Ectodermal cell (in vitro differentiated cells): Measurements from ENCODE around the gene TAP1.

Experiments
- H3K27ac ChIP-seq: 2 replicates; pipeline ENCODE4 v1.7.0; 2013; ENCODE audit warnings: mild to moderate bottlenecking, low read depth, low read length; ENCODE audit not compliant: insufficient read depth, poor library complexity, severe bottlenecking
- H3K27me3 ChIP-seq: 2 replicates; pipeline ENCODE4 v1.7.0; 2013; ENCODE audit warnings: mild to moderate bottlenecking, low read length; ENCODE audit not compliant: insufficient read depth, control insufficient read depth, poor library complexity, severe bottlenecking
- H3K36me3 ChIP-seq: one replicate; pipeline ENCODE4 v1.7.0; 2013; ENCODE audit warnings: low read length; ENCODE audit not compliant: control insufficient read depth, insufficient read depth
- H3K4me1 ChIP-seq: one replicate; pipeline ENCODE4 v1.7.0; 2013; ENCODE audit warnings: low read length; ENCODE audit not compliant: control insufficient read depth, insufficient read depth
- H3K4me3 ChIP-seq: 2 replicates; pipeline ENCODE4 v1.7.0; 2013; ENCODE audit warnings: low read depth, low read length, control low read depth; ENCODE audit not compliant: insufficient read depth
- H3K9me3 ChIP-seq: 2 replicates; pipeline ENCODE4 v1.7.0; 2013; ENCODE audit warnings: mild to moderate bottlenecking, low read length, moderate library complexity; ENCODE audit not compliant: control insufficient read depth
- WGBS, 2 experiments: methylation state at CpG; one replicate each; pipeline ENCODE4 v1.1.7; 2013; ENCODE audit warnings: missing lambda C conversion rate in 2 of 2; 5-methylcytosine and 5-hydroxymethylcytosine counted together

Gene TAP1

DNA sequence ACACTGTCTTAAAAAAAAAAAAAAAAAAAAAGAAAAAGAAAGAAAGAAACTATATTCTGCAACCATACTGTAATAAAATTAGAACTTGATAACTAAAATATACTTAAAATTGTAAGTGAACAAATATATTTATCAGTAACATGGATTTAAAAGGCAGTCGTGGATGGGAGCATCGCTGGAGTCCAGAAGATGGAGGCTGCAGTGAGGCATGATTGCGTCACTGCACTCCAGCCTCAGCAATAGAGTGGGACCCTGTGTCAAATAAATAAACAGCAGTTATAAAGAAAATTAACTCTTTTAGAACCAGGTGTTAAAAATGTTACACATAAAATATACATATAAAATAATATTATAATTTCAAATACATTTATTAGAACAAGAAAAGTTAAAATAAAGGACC lies 9.2 kb upstream of the TAP1 start:
- no peaks in the 10 kb centered on the region for H3K36me3 ChIP-seq
- peaks cover 11% of the 10 kb centered on the region for H3K27me3 ChIP-seq
- H3K4me1 ChIP-seq, result peaks cover 4% of the 10 kb centered on the region
- no peak overlapping the region for H3K27ac ChIP-seq
- H3K9me3 ChIP-seq, result no peaks in the 10 kb centered on the region
- no peak overlapping the region for H3K4me3 ChIP-seq
- WGBS, 2 experiments, result 96 to 100% methylated on average over 3 of the region's 3 CpGs

DNA sequence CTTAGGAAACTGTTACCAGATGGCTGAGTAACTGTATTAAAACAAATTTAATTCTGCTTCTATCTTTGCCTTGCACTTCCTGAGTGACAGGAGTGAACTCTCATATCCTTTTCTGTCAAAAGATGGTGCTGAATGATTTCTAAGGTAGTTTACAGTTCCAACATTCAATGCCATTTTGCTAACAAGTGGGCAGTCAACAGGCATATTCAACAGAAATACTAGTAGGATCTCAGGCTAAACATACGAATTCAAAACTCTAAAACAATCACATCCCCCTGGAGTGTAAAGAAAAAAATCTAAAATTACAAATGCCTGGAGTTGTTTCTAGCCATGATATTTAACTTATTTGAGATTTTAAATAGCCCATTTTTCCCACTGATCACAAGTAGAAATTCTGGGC lies 7.2 kb upstream of the TAP1 start:
- Histone ChIP-seq H3K27me3 (peaks cover 25% of the 10 kb centered on the region), H3K9me3 (no peaks in the 10 kb centered on the region), H3K36me3 (no peaks in the 10 kb centered on the region), H3K4me1 (peaks cover 4% of the 10 kb centered on the region), H3K4me3 (no peak overlapping the region), H3K27ac (no peak overlapping the region)
- 86% methylated on average over 1 of the region's 1 CpG; no CpG with 5 or more reads in 1 of the 2 experiments for WGBS, 2 experiments

DNA sequence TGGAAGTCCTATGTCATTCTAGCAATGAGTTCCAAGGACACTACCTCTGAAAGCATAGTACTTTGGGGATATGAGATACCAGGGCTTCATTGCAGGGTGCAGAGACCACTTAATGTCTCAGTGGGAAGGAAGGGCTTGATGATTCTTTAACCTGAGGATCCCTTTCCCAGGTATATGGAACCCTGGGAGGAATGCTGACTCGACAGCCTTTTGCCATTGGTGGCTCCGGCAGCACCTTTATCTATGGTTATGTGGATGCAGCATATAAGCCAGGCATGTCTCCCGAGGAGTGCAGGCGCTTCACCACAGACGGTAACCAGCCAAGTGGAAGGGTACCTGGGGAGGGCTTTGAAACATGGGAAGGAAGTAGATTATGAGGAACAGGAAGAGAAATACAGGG lies 4.7 kb upstream of the TAP1 start:
- no peak overlapping the region for H3K4me3 ChIP-seq

DNA sequence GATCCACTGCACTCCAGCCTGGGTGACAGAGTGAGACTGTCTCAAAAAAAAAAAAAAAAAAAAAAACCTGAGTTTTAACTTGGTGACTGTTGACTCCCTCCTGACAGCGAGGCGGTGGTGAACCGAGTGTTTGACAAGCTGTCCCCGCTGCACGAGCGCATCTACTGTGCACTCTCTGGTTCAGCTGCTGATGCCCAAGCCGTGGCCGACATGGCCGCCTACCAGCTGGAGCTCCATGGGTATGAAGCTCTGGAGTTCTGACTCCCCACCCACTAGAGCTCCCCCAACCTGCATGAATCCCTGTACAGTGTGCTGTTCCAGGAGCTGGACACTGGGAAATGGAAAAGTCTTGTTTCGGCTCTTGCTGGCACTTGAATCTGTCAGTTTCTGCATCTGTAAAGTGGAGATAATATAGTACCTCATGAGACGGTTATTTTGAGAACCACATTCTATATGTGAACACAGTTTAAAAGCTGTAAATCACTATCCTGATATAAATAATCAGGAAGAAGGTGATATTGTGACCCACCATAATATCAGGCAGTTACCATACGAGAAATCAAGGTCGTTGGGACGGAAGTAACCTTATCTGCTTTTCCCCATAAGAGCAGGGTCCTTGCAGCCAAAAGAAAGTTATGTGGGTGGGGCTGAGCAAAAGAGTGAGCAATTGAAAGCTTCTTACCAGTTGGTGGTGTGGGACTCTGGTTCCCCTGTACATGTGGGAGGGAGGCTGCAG lies 3.8 kb upstream of the TAP1 start:
- no peaks in the 10 kb centered on the region for H3K9me3 ChIP-seq
- 93 to 94% methylated on average over 14 of the region's 14 CpGs for WGBS, 2 experiments
- peaks cover 14% of the 10 kb centered on the region for H3K4me1 ChIP-seq
- no peak overlapping the region for H3K4me3 ChIP-seq
- H3K27me3 ChIP-seq, result peaks cover 59% of the 10 kb centered on the region
- H3K27ac ChIP-seq, result no peak overlapping the region
- H3K36me3 ChIP-seq, result no peaks in the 10 kb centered on the region

More for the DNA sequence above, 4.7 kb upstream of the TAP1 start:
- Histone ChIP-seq H3K36me3 (no peaks in the 10 kb centered on the region), H3K9me3 (no peaks in the 10 kb centered on the region), H3K27ac (no peak overlapping the region), H3K27me3 (peaks cover 50% of the 10 kb centered on the region), H3K4me1 (peaks cover 5% of the 10 kb centered on the region)
- 91 to 92% methylated on average over 5 of the region's 5 CpGs for WGBS, 2 experiments

DNA sequence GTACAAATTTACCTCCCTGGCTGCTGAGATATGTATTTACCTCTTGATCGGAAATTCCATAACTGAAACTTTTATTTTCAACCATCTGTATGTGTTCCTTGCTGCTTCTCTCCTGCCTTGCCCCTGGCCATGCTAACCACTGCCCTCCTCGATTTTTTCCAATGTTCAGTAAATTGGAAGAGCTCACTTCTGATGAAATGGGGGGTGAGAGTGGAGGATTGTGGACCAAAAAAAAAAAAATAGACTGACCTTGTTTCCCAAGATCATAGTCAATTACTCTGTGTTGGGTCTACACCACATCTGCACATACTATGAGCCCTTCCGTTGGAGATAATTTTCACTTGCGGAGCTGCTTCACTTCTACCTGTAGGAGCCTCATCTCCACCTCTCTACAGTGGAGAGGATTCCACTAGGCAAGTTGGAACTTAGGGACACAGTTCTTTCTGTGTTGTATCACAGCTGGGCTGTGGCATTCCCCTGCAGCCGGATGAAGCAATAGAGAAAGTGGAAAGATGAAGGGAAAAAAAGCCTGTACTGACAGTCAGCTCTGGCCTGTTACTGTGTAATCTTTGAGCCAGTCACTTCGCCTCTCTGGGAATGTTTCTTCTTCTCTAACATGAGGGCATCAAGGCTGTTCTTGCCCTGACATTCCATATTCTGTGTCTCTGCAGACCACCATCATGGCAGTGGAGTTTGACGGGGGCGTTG lies 2.1 kb upstream of the TAP1 start:
- no peaks in the 10 kb centered on the region for H3K36me3 ChIP-seq
- H3K4me1 ChIP-seq, result peaks cover 10% of the 10 kb centered on the region
- WGBS, 2 experiments, result 92 to 95% methylated on average over 8 of the region's 8 CpGs
- no peak overlapping the region for H3K4me3 ChIP-seq
- H3K9me3 ChIP-seq, result no peaks in the 10 kb centered on the region
- H3K27me3 ChIP-seq, result peaks cover 76% of the 10 kb centered on the region
- no peak overlapping the region for H3K27ac ChIP-seq

DNA sequence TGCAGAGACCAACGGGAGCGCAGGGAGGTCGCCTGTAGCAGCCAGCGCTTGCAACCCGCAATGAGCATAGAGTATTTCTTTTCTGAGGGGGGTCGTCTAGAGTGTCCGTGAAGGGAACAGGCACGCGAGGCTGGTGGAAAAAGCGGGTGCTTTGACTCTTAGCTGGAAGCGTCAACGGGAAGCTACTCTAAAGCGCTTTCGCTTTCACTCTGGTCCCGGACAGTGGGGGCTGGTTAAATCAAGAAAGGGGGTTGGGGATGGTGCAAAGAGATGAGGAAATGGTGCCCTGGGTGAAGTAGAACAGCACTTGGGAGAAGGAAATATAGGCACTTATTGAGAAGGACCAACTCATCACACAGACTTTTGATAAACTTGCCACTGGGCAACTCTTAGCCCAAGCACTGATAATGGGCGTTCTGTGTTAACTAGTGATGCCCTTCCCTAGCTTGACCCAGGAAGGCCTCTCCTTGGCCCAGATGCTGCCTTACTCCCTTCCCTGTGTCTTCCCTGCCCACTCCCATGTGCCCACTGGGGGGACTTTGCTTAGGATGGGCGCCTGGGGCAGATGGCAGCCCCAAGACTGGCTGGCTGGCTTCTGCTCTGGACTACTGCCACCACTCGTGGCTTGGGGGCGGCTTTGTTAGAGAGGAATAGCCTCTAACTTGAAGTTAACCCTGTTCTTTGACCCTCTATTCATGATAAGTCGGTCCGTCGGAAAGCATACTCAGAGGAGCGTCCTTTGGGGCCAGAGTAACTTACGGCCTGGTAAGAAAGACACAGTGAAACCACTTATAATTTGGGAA lies 1.1 kb upstream of the TAP1 start:
- peaks cover 85% of the 10 kb centered on the region for H3K27me3 ChIP-seq
- no peaks in the 10 kb centered on the region for H3K9me3 ChIP-seq
- no peaks in the 10 kb centered on the region for H3K36me3 ChIP-seq
- peak overlapping the region; percentile 60 for H3K4me3 ChIP-seq
- 36 to 37% methylated on average over 24 of the region's 24 CpGs for WGBS, 2 experiments
- H3K4me1 ChIP-seq, result peaks cover 10% of the 10 kb centered on the region
- H3K27ac ChIP-seq, result no peak overlapping the region

DNA sequence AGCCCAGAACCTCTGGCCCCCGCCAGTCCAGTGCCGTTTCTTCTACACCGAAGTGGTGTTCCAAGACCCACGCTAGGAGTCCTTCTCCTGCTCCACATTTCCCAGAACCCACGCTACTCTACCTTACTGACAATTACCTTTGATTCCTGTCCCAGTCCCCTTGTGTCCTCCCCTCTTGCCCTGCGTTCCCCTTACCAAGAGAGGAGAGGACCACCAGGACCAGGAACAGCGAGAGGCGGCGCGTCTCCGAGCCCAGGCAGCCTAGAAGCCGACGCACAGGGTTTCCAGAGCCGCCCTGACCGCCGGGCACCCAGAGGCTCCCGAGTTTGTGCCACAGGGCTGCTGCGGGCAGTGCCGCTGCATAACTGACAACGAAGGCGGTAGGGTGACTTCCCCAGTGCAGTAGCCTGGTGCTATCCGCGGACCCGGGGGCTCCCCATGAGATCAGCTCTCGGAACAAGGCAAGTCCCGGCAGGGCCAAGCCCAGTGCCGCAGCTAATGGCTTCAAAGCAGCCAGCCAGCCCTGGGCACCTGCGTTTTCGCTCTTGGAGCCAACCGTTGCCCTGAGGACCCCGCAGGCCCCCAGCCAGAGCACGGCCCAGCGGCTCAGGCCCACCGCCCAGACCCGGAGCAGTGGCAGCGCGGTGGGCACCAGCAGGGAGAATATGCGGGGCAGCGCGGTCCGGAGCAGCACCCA lies 512 bp downstream of the TAP1 start:
- H3K36me3 ChIP-seq, result no peaks in the 10 kb centered on the region
- H3K4me3 ChIP-seq, result peak overlapping the region; percentile 60
- H3K27me3 ChIP-seq, result peaks cover 87% of the 10 kb centered on the region
- WGBS, 2 experiments, result 4% methylated on average over 41 of the region's 41 CpGs
- peaks cover 10% of the 10 kb centered on the region for H3K4me1 ChIP-seq
- no peaks in the 10 kb centered on the region for H3K9me3 ChIP-seq
- H3K27ac ChIP-seq, result no peak overlapping the region

DNA sequence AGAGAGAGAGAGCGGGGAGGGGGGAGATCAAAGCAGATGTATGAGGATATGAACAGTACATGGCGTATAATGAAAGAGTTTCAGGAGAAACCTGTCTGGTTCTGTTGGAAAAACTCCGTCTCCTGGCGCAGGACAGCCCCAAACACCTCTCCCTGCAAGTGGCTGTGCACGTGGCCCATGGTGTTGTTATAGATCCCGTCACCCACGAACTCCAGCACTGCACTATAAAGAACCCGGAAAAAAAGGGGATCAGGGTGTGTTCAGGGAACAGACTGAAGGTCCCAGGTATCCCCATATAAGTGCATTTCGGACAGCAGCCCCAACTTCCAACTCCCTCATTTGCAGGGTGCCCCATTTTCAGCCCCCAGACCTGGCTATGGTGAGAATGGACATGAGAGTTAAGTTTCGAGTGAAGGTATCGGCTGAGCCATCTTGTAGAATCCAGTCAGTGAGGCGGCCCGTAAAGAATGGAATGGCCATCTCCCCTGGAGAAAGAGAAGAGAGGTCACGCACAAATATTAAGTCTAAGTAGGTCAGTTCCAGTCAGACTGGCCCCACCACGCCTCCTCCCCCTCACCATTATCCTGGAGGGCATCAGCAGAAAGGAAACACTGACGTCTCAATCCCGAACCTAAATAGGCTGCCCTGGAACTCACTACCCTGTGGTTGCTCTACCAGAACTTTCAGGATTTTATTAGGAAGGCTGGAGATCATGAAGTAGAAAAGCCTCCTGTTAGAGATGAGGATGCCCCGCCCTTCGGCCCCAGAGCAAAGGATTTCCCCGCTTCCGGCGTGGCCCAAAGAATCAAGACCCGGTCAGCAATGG lies 1.3 kb downstream of the TAP1 start:
- Histone ChIP-seq H3K9me3 (no peaks in the 10 kb centered on the region), H3K27ac (no peak overlapping the region), H3K27me3 (peaks cover 80% of the 10 kb centered on the region), H3K36me3 (no peaks in the 10 kb centered on the region), H3K4me1 (peaks cover 10% of the 10 kb centered on the region), H3K4me3 (peak overlapping the region; percentile 60)
- 67% methylated on average over 22 to 23 of the region's 23 CpGs for WGBS, 2 experiments

DNA sequence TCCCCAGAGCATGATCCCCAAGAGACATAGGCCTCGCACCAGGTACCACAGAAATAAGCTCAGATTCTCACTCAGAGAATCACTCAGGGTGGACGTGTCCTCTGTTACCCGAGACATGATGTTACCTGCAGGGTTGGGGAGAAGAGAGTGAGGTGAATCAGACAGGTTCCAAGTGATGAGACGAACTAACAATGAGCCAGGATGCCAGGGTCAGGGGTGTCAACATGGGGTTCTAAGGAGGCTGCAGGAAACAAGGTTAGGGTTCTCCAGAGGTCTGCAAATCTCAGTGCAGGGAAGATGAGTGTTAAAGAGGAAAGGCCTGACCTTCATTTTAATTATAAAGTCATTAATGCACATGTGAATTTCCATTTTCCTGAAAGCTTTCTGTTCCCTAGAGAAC lies 2.5 kb downstream of the TAP1 start:
- H3K4me1 ChIP-seq, result peaks cover 10% of the 10 kb centered on the region
- no peak overlapping the region for H3K27ac ChIP-seq
- H3K9me3 ChIP-seq, result no peaks in the 10 kb centered on the region
- 86 to 94% methylated on average over 4 of the region's 4 CpGs for WGBS, 2 experiments
- no peak overlapping the region for H3K4me3 ChIP-seq
- H3K36me3 ChIP-seq, result no peaks in the 10 kb centered on the region
- peaks cover 71% of the 10 kb centered on the region for H3K27me3 ChIP-seq
